HCT116 (cell line): ENCODE results near the gene KLF3. TPM values are rescaled to one million over a fixed set of nuclear protein-coding genes. Genes with fewer than 3 reads are reported as not detected.

Source experiments
- ATAC-seq: fragments of 200-7000 bp; cut with Tn5 transposase; 2 replicates; pipeline ENCODE4 v1.9.1; 2020; ENCODE audit warnings: mild to moderate bottlenecking, moderate library complexity
- BruUV-seq: library from RNA; stranded (reverse); fragments of 400-500 nt; replicated peaks from 2 replicates; lab custom pipeline; 2021; lab: Mats Ljungman, UMichigan
- CTCF ChIA-PET: fragments of 300-600 bp; sonication (Branson Sonifier 250); formaldehyde crosslinking; loops from one replicate; lab custom pipeline; 2021; ENCODE audit warnings: antibody characterized with exemption; lab: Charles Lee
- POLR2A ChIA-PET: fragments of 300-600, 350-600 bp; sonication (Branson Sonifier 250); formaldehyde crosslinking; loops from one replicate; lab custom pipeline; 2021; ENCODE audit warnings: antibody characterized with exemption; lab: Charles Lee
- RAD21 ChIA-PET, 2 experiments: fragments of 300-600 bp; sonication (Branson Sonifier 250); formaldehyde crosslinking; loops; one replicate each; lab custom pipeline; 2023; ENCODE audit warnings: low total read pairs in 2 of 2; ENCODE audit not compliant: uncharacterized antibody in 2 of 2, unreplicated experiment in 2 of 2, low non-redundant PET in 1 of 2; lab: Charles Lee
- DNase-seq: peaks from one replicate; pipeline ENCODE4 v3.0.0-alpha.2; 2010; ENCODE audit warnings: low read depth, low spot score
- H2AFZ ChIP-seq: fragments of 200-600 bp; shearing (Covaris generic), sonication (generic); 2 replicates; pipeline ENCODE4 v1.6.1; 2017; ENCODE audit warnings: low read depth, mixed run types, mixed read lengths, antibody characterized with exemption, low read length; ENCODE audit not compliant: poor library complexity, severe bottlenecking
- H3K27ac ChIP-seq: 2 replicates; pipeline ENCODE4 v1.5.1; 2012; ENCODE audit warnings: low read depth, low read length
- H3K27me3 ChIP-seq: fragments of 200-600 bp; sonication (generic); 2 replicates; pipeline ENCODE4 v1.6.1; 2016; ENCODE audit warnings: mixed run types, low read length, mixed read lengths; ENCODE audit not compliant: insufficient read depth
- H3K36me3 ChIP-seq, 2 experiments: fragments of 200-500 bp in 1 of 2; fragments of 200-600 bp in 1 of 2; sonication (Bioruptor generic) in 1 of 2; sonication (generic) in 1 of 2; 2 replicates each; pipeline versions ENCODE4 v1.5.1 to v1.6.1; 2014 to 2016; ENCODE audit warnings: low read length in 2 of 2, inconsistent platforms in 1 of 2, mixed read lengths in 1 of 2, mixed run types in 1 of 2; ENCODE audit not compliant: insufficient read depth in 2 of 2, control insufficient read depth in 1 of 2
- H3K4me1 ChIP-seq, 2 experiments: fragments of 200-600 bp in 1 of 2; sonication (generic) in 1 of 2; 2 replicates each; pipeline versions ENCODE4 v1.5.1 to v1.6.1; 2012 to 2017; ENCODE audit warnings: low read length in 2 of 2, inconsistent platforms in 1 of 2, mild to moderate bottlenecking in 1 of 2, mixed read lengths in 1 of 2, mixed run types in 1 of 2, moderate library complexity in 1 of 2; ENCODE audit not compliant: insufficient read depth in 2 of 2, control insufficient read depth in 1 of 2
- H3K4me2 ChIP-seq: fragments of 200-600 bp; sonication (generic); 2 replicates; pipeline ENCODE4 v1.6.1; 2017; ENCODE audit warnings: mixed run types, low read length, mixed read lengths
- H3K4me3 ChIP-seq, 2 experiments: fragments of 200-600 bp in 1 of 2; sonication (generic) in 1 of 2; replicated peaks in 1 of 2; 2 replicates each; pipeline ENCODE4 v1.5.1; 2011 to 2016; ENCODE audit warnings: low read length in 2 of 2, control low read depth in 1 of 2, low read depth in 1 of 2, mild to moderate bottlenecking in 1 of 2, mixed read lengths in 1 of 2, mixed run types in 1 of 2
- H3K79me2 ChIP-seq: fragments of 200-600 bp; sonication (generic); 2 replicates; pipeline ENCODE4 v1.6.1; 2017; ENCODE audit warnings: mild to moderate bottlenecking, mixed run types, low read length, moderate library complexity, mixed read lengths; ENCODE audit not compliant: insufficient read depth
- H3K9ac ChIP-seq: fragments of 200-600 bp; sonication (generic); 2 replicates; pipeline ENCODE4 v1.6.1; 2016; ENCODE audit warnings: low read length, mixed read lengths
- H3K9me2 ChIP-seq: fragments of 200-600 bp; sonication (generic), shearing (Covaris generic); 2 replicates; pipeline ENCODE4 v1.6.1; 2017; ENCODE audit warnings: mixed run types, mild to moderate bottlenecking, moderate library complexity; ENCODE audit not compliant: insufficient read depth
- H3K9me3 ChIP-seq, 2 experiments: fragments of 200-500 bp in 1 of 2; fragments of 200-600 bp in 1 of 2; sonication (Bioruptor generic) in 1 of 2; sonication (generic) in 1 of 2; 2 replicates each; pipeline ENCODE4 v1.6.1; 2014 to 2017; ENCODE audit warnings: low read length in 2 of 2, mixed read lengths in 2 of 2, inconsistent platforms in 1 of 2, low read depth in 1 of 2, mild to moderate bottlenecking in 1 of 2, mixed run types in 1 of 2, moderate library complexity in 1 of 2; ENCODE audit not compliant: control insufficient read depth in 1 of 2, insufficient read depth in 1 of 2
- H4K20me1 ChIP-seq: fragments of 200-600 bp; sonication (generic), shearing (Covaris generic); 2 replicates; pipeline ENCODE4 v1.6.1; 2017; ENCODE audit warnings: mixed run types, mild to moderate bottlenecking, moderate library complexity; ENCODE audit not compliant: insufficient read depth
- CBX3 ChIP-seq: IDR thresholded peaks from 2 replicates; pipeline ENCODE4 v1.6.1; 2012; ENCODE audit warnings: low read depth
- CEBPB ChIP-seq: IDR thresholded peaks from 2 replicates; pipeline ENCODE4 v1.6.1; 2012; ENCODE audit warnings: low read depth
- EGR1 ChIP-seq: IDR thresholded peaks from 2 replicates; pipeline ENCODE4 v1.6.1; 2012; ENCODE audit warnings: low read depth
- FOSL1 ChIP-seq: IDR thresholded peaks from 2 replicates; pipeline ENCODE4 v1.6.1; 2012; ENCODE audit warnings: low read depth
- JUND ChIP-seq: IDR thresholded peaks from 2 replicates; pipeline ENCODE4 v1.6.1; 2012
- POLR2A ChIP-seq: IDR thresholded peaks from 2 replicates; pipeline ENCODE4 v1.7.0; 2011; ENCODE audit warnings: borderline replicate concordance; ENCODE audit not compliant: insufficient read depth, insufficient read length; ENCODE audit errors: extremely low read depth
- POLR2AphosphoS5 ChIP-seq: IDR thresholded peaks from 2 replicates; pipeline ENCODE4 v1.6.1; 2011; ENCODE audit warnings: mild to moderate bottlenecking, low read depth, low read length, moderate library complexity
- RAD21 ChIP-seq: IDR thresholded peaks from 2 replicates; pipeline ENCODE4 v1.6.1; 2012; ENCODE audit warnings: low read depth, mild to moderate bottlenecking
- SIN3A ChIP-seq: IDR thresholded peaks from 2 replicates; pipeline ENCODE4 v1.6.1; 2012; ENCODE audit warnings: low read depth
- SP1 ChIP-seq: IDR thresholded peaks from 2 replicates; pipeline ENCODE4 v1.6.1; 2012; ENCODE audit warnings: low read depth
- SRF ChIP-seq: IDR thresholded peaks from 2 replicates; pipeline ENCODE4 v1.6.1; 2012; ENCODE audit warnings: low read depth
- YY1 ChIP-seq: IDR thresholded peaks from 2 replicates; pipeline ENCODE4 v1.6.1; 2011; ENCODE audit warnings: low read length, low read depth, moderate library complexity, mild to moderate bottlenecking; ENCODE audit not compliant: insufficient replicate concordance; ENCODE audit errors: extremely low read depth
- ZBTB33 ChIP-seq: IDR thresholded peaks from 2 replicates; pipeline ENCODE4 v1.6.1; 2011; ENCODE audit warnings: mild to moderate bottlenecking, low read length, moderate library complexity; ENCODE audit not compliant: insufficient replicate concordance; ENCODE audit errors: extremely low read depth
- intact Hi-C: fragments of 100-400 bp; cut with micrococcal nuclease; formaldehyde crosslinking; loops from 2 replicates; pipeline ENCODE4 v1.10.0; 2022
- total RNA-seq: library from RNA; stranded (reverse); gene quantifications from one replicate; pipeline ENCODE4 v1.2.1, GENCODE V29; 2021; ENCODE audit not compliant: unreplicated experiment
- TF ChIP-seq, protein P1 (sequence below): IDR thresholded peaks from 2 replicates; pipeline ENCODE4 v1.6.1; 2012; ENCODE audit warnings: low read depth

Gene KLF3
- total RNA-seq, 1 experiment from 2014 or later: 44.2 TPM

DNA sequence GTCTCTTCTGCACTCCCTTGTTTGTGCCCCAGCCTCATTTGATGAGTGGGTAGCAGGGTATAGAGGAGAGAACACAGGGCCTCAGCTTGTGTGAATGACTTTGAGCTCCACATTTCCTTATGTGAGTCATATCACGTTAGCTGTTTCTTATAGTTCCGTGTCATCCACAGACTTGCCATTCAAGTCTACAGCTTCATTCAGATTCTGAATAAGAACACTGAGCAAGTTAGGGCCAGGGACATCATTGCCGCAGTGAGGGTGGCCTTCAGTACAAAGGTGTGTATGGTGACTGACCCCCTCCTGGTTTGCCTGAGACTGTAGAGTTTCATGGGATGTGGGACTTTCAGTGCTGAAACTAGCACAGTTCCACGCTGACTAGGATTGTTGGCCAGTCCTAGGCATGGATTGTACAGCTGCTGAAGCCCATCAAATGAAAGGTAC, 23.6 kb downstream of the KLF3 start:
- no peak overlapping the region for H2AFZ ChIP-seq
- no peak for DNase-seq
- H4K20me1 ChIP-seq: no peaks in the 10 kb centered on the region; the same call in 1 of the 2 replicates
- POLR2A ChIA-PET: interaction anchor here (1.1 to 1.7 kb wide), 2 partner anchors 12 to 16 kb away, joined by 3 to 4 read pairs; no protein-coding TSS in a partner anchor
- no peak overlapping the region for H3K4me2 ChIP-seq
- 0 out of 2 replicates have a peak, but pooled peaks have one; percentile 36 for TF ChIP-seq CBX3
- peak; percentile 47; the same call in 1 of the 2 replicates for TF ChIP-seq FOSL1
- TF ChIP-seq SP1: peak; percentile 34
- peak; percentile 51; the same call in 1 of the 2 replicates for TF ChIP-seq JUND
- no peak for TF ChIP-seq RAD21
- TF ChIP-seq, all 23 proteins: peak for 4
- CTCF ChIA-PET: interaction anchor here (0.7 to 2.0 kb wide), 3 partner anchors 13 to 513 kb away, joined by 3 to 9 read pairs (median 3); no protein-coding TSS in a partner anchor
- no peaks in the 10 kb centered on the region for H3K9me2 ChIP-seq
- ATAC-seq: peak; percentile 58; the same call in 1 of the 2 replicates
- peaks cover 65% of the 10 kb centered on the region for H3K79me2 ChIP-seq
- H3K4me3 ChIP-seq: no peak overlapping the region
- no peaks in the 10 kb centered on the region for H3K9me3 ChIP-seq
- H3K9ac ChIP-seq: no peak overlapping the region
- H3K27ac ChIP-seq: no peak overlapping the region
- H3K4me1 ChIP-seq: peaks cover 0 to 16% of the 10 kb centered on the region in 2 experiments; a peak in 2 of 4 replicates
- intact Hi-C loops: no loop called here
- peaks cover 32 to 37% of the 10 kb centered on the region in 2 experiments for H3K36me3 ChIP-seq
- BruUV-seq: no TSS peak
- RAD21 ChIA-PET: interaction anchor here (0.6 to 1.0 kb wide), 3 partner anchors 23 to 508 kb away, joined by 3 to 6 read pairs (median 3); no protein-coding TSS in a partner anchor
- H3K27me3 ChIP-seq: no peaks in the 10 kb centered on the region

GRCh38 chr4:38688676-38689355, 24.8 kb downstream of the KLF3 start:
- BruUV-seq: no TSS peak
- intact Hi-C loops: no loop called here
- Histone ChIP-seq H3K4me2 (no peak overlapping the region), H3K9ac (no peak overlapping the region), H3K36me3 (peaks cover 31 to 38% of the 10 kb centered on the region in 2 experiments), H3K9me3 (no peaks in the 10 kb centered on the region), H3K4me3 (no peak overlapping the region), H4K20me1 (no peaks in the 10 kb centered on the region; the same call in 1 of the 2 replicates), H3K27ac (no peak overlapping the region), H3K4me1 (peaks cover 0 to 16% of the 10 kb centered on the region in 2 experiments; a peak in 2 of 4 replicates), H2AFZ (no peak overlapping the region), H3K79me2 (peaks cover 53% of the 10 kb centered on the region), H3K9me2 (no peaks in the 10 kb centered on the region), H3K27me3 (no peaks in the 10 kb centered on the region)
- CTCF ChIA-PET: no interaction called here
- ATAC-seq: no peak
- POLR2A ChIA-PET: no interaction called here
- RAD21 ChIA-PET: no interaction called here
- DNase-seq: no peak
- TF ChIP-seq POLR2AphosphoS5: no peak
- TF ChIP-seq SIN3A: no peak
- TF ChIP-seq CBX3: no peak
- TF ChIP-seq, protein P1, sequence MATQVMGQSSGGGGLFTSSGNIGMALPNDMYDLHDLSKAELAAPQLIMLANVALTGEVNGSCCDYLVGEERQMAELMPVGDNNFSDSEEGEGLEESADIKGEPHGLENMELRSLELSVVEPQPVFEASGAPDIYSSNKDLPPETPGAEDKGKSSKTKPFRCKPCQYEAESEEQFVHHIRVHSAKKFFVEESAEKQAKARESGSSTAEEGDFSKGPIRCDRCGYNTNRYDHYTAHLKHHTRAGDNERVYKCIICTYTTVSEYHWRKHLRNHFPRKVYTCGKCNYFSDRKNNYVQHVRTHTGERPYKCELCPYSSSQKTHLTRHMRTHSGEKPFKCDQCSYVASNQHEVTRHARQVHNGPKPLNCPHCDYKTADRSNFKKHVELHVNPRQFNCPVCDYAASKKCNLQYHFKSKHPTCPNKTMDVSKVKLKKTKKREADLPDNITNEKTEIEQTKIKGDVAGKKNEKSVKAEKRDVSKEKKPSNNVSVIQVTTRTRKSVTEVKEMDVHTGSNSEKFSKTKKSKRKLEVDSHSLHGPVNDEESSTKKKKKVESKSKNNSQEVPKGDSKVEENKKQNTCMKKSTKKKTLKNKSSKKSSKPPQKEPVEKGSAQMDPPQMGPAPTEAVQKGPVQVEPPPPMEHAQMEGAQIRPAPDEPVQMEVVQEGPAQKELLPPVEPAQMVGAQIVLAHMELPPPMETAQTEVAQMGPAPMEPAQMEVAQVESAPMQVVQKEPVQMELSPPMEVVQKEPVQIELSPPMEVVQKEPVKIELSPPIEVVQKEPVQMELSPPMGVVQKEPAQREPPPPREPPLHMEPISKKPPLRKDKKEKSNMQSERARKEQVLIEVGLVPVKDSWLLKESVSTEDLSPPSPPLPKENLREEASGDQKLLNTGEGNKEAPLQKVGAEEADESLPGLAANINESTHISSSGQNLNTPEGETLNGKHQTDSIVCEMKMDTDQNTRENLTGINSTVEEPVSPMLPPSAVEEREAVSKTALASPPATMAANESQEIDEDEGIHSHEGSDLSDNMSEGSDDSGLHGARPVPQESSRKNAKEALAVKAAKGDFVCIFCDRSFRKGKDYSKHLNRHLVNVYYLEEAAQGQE: no peak
- TF ChIP-seq POLR2A: no peak
- no peak for TF ChIP-seq YY1
- no peak for TF ChIP-seq SRF
- no peak for TF ChIP-seq CEBPB
- no peak for TF ChIP-seq ZBTB33
- no peak for TF ChIP-seq EGR1
- no peak for TF ChIP-seq JUND
